ENCODE data around the gene BTN3A1. TPM values are rescaled to one million over a fixed set of nuclear protein-coding genes. Genes with fewer than 3 reads are reported as not detected.
A peak's percentile ranks its signal among the peaks of the same experiment; 100 is the strongest.

Gene BTN3A1
- total and polyA plus RNA-seq, 12 donors, result 3.9 to 44.3 (median 8.6) TPM

- peak overlapping the region in 9 of 10 donors; percentile 48 to 90 (median 66) for H3K4me3 ChIP-seq
- 33 to 34% methylated on average over 4 of the region's 4 CpGs for WGBS, 2 donors
- ATAC-seq, result peak in 7 of 8 donors; percentile 19 to 43 (median 30)
- H3K4me1 ChIP-seq, result peaks cover 0 to 48% (median 27%) of the 10 kb centered on the region in 9 donors
- H3K27me3 ChIP-seq, result no peaks in the 10 kb centered on the region
- DNase-seq, result peak; percentile 13 to 25
- peak overlapping the region in 9 of 10 donors; percentile 72 to 94 (median 84) for H3K27ac ChIP-seq
- H3K9me3 ChIP-seq, result peaks cover 0 to 21% (median 0%) of the 10 kb centered on the region in 11 donors
- H3K36me3 ChIP-seq, result peaks cover 0 to 16% (median 0%) of the 10 kb centered on the region in 9 donors
- TF ChIP-seq CTCF (IDR thresholded peaks at IDR 0.05), result peak in 7 of 9 donors; percentile 24 to 52 (median 32)
- intact Hi-C loops (cut with DNase I), result no loop called here
Observed at GRCh38 chr6:26420688-26421171, 18.7 kb downstream of the BTN3A1 start.

- 1% methylated on average over 31 of the region's 31 CpGs for WGBS, 2 donors
- no peak for TF ChIP-seq CTCF (IDR thresholded peaks at IDR 0.05)
- Histone ChIP-seq H3K4me1 (peaks cover 0 to 48% (median 27%) of the 10 kb centered on the region in 9 donors), H3K36me3 (peaks cover 0 to 21% (median 4%) of the 10 kb centered on the region in 9 donors), H3K27ac (peak overlapping the region; percentile 21 to 94 (median 84)), H3K9me3 (peaks cover 0 to 21% (median 0%) of the 10 kb centered on the region in 11 donors), H3K27me3 (no peaks in the 10 kb centered on the region), H3K4me3 (peak overlapping the region; percentile 48 to 90 (median 66))
- ATAC-seq (peak; percentile 96 to 100 (median 99)), DNase-seq (peak; percentile 53 to 81)
- intact Hi-C loops (cut with DNase I), result no loop called here
Observed at GRCh38 chr6:26421259-26422144, 19.4 kb downstream of the BTN3A1 start.

- H3K36me3 ChIP-seq, result peaks cover 0 to 25% (median 5%) of the 10 kb centered on the region in 9 donors
- intact Hi-C loops (cut with DNase I), result no loop called here
- H3K27me3 ChIP-seq, result peaks cover 0 to 4% (median 0%) of the 10 kb centered on the region in 7 donors
- DNase-seq (no peak), ATAC-seq (no peak)
- peak overlapping the region in 1 of 10 donors; percentile 89 for H3K27ac ChIP-seq
- 91 to 97% methylated on average over 3 of the region's 3 CpGs for WGBS, 2 donors
- no peak for TF ChIP-seq CTCF (IDR thresholded peaks at IDR 0.05)
- peaks cover 0 to 48% (median 27%) of the 10 kb centered on the region in 9 donors for H3K4me1 ChIP-seq
- peaks cover 0 to 15% (median 0%) of the 10 kb centered on the region in 11 donors for H3K9me3 ChIP-seq
- peak overlapping the region in 9 of 10 donors; percentile 48 to 90 (median 66) for H3K4me3 ChIP-seq
Observed at GRCh38 chr6:26422329-26422728, 20.3 kb downstream of the BTN3A1 start.

- no peak overlapping the region for H3K4me3 ChIP-seq
- no peak for TF ChIP-seq CTCF (IDR thresholded peaks at IDR 0.05)
- H3K27me3 ChIP-seq, result peaks cover 0 to 6% (median 0%) of the 10 kb centered on the region in 7 donors
- H3K36me3 ChIP-seq, result peaks cover 0 to 61% (median 11%) of the 10 kb centered on the region in 9 donors
- 94 to 95% methylated on average over 5 of the region's 5 CpGs for WGBS, 2 donors
- ATAC-seq, result no peak
- DNase-seq, result no peak
- no peak overlapping the region for H3K27ac ChIP-seq
- no peaks in the 10 kb centered on the region for H3K9me3 ChIP-seq
- intact Hi-C loops (cut with DNase I), result no loop called here
- H3K4me1 ChIP-seq, result peaks cover 0 to 51% (median 23%) of the 10 kb centered on the region in 9 donors
Observed at GRCh38 chr6:26426691-26427450, 24.8 kb downstream of the BTN3A1 start.

Measured in heart right ventricle (tissue), 16 donors.